Ovary (tissue), 3 donors: ENCODE results near the gene IFITM10.

ENCODE experiments used
- EP300 ChIP-seq: sonication (generic); formaldehyde crosslinking; IDR thresholded peaks from one replicate; pipeline ENCODE4 v1.6.1; 2017; ENCODE audit warnings: antibody characterized with exemption
- POLR2A ChIP-seq: fragments of 450-650 bp; IDR thresholded peaks from one replicate; pipeline ENCODE4 v1.6.1; 2017; ENCODE audit warnings: antibody characterized with exemption, mild to moderate bottlenecking, moderate library complexity
- TF ChIP-seq, protein P1 (sequence below), 3 donors: fragments of 450-650 bp in 2 of 3; fragments of 200-600 bp in 1 of 3; IDR thresholded peaks; one replicate each; pipeline versions ENCODE4 v1.5.1 to v1.8.0; 2016 to 2022; ENCODE audit warnings: antibody characterized with exemption in 3 of 3, mild to moderate bottlenecking in 1 of 3
- donor health status: DM: no; HTN: no; CAD: no.

- TF ChIP-seq, protein P1, sequence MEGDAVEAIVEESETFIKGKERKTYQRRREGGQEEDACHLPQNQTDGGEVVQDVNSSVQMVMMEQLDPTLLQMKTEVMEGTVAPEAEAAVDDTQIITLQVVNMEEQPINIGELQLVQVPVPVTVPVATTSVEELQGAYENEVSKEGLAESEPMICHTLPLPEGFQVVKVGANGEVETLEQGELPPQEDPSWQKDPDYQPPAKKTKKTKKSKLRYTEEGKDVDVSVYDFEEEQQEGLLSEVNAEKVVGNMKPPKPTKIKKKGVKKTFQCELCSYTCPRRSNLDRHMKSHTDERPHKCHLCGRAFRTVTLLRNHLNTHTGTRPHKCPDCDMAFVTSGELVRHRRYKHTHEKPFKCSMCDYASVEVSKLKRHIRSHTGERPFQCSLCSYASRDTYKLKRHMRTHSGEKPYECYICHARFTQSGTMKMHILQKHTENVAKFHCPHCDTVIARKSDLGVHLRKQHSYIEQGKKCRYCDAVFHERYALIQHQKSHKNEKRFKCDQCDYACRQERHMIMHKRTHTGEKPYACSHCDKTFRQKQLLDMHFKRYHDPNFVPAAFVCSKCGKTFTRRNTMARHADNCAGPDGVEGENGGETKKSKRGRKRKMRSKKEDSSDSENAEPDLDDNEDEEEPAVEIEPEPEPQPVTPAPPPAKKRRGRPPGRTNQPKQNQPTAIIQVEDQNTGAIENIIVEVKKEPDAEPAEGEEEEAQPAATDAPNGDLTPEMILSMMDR (IDR thresholded peaks at IDR 0.05): no peak
- TF ChIP-seq POLR2A: no peak
- TF ChIP-seq EP300: no peak
Observed at GRCh38 chr11:1745701-1746320, 4.6 kb downstream of the IFITM10 start.
